Posterior vena cava (tissue), 2 donors: ENCODE results near the gene BRWD1. TPM values are rescaled to one million over a fixed set of nuclear protein-coding genes. Genes with fewer than 3 reads are reported as not detected.

Experiments
- DNase-seq: peaks from one replicate; pipeline ENCODE4 v3.0.0-alpha.2; 2020; ENCODE audit warnings: low spot score
- intact Hi-C, 2 donors: fragments of 100-400 bp; cut with DNase I; formaldehyde crosslinking; loops; one replicate each; pipeline versions ENCODE4 v1.14.1 to v1.14.2; 2022 to 2023
- long read RNA-seq, 2 donors: library from polyadenylated mRNA; unstranded; transcript quantifications; one replicate each; pipeline ENCODE4 v2.0.0, GENCODE V29; 2020 to 2021
- total RNA-seq, 2 donors: library from RNA; stranded (reverse); fragmentation: NEBNext Ultra II Directional; extraction: Animal tissue kit (Norgen Biotek cat#: 25700); gene quantifications; one replicate each; pipeline ENCODE4 v1.2.1, GENCODE V29; 2021
- donor health status: DM: yes; HTN: yes; CAD: no.
- donor health status: DM: yes; HTN: yes; CAD: no.

Gene BRWD1
- 10 to 100 TPM; 35.5 to 37.3 TPM for total RNA-seq
- long read RNA-seq, donor 1, transcript BRWD1-202 (5 exons, 2,495 nt): major isoform, 7 of 17 reads
- long read RNA-seq, donor 1, partial matches to known transcripts: 8 of 17 reads
- long read RNA-seq, donor 1, other reads (novel, unspliced or antisense): 2 of 17 reads
- long read RNA-seq, donor 2, transcript BRWD1-202 (5 exons, 2,495 nt): major isoform, 8 of 16 reads
- long read RNA-seq, donor 2, partial matches to known transcripts: 2 of 16 reads
- long read RNA-seq, donor 2, other reads (novel, unspliced or antisense): 6 of 16 reads

- peak; percentile 94 for DNase-seq
- intact Hi-C loops: loop anchor here in 1 of 2 donors (10.0 kb wide), 1 partner anchor 71 kb away; a partner anchor contains a TSS
These were observed at the start of gene BRWD1 for GRCh38 chr21:39313571-39314142. BRWD1 (minus strand) TSS chr21:39313632; CDS start chr21:39313491, 141 bp downstream.

- DNase-seq: no peak
- intact Hi-C loops: no loop called here
These were observed 49.3 kb upstream of the BRWD1 start for GRCh38 chr21:39362733-39363132.

- intact Hi-C loops: no loop called here
- no peak for DNase-seq
These were observed 46.0 kb upstream of the BRWD1 start for GRCh38 chr21:39359382-39359781.

GRCh38 chr21:39353295-39353694, 39.9 kb upstream of the BRWD1 start:
- intact Hi-C loops: no loop called here

GRCh38 chr21:39350094-39351005, 36.9 kb upstream of the BRWD1 start:
- DNase-seq: no peak
- intact Hi-C loops: no loop called here

More at GRCh38 chr21:39353295-39353694, 39.9 kb upstream of the BRWD1 start:
- DNase-seq: no peak

GRCh38 chr21:39349211-39350093, 36.0 kb upstream of the BRWD1 start:
- intact Hi-C loops: loop anchor here in 1 of 2 donors (2.0 kb wide), 1 partner anchor 39 kb away; no protein-coding TSS in a partner anchor
- DNase-seq: peak; percentile 98

- intact Hi-C loops: loop anchor here in 1 of 2 donors (2.0 kb wide), 1 partner anchor 40 kb away; no protein-coding TSS in a partner anchor
- DNase-seq: peak; percentile 96
These were observed 35.2 kb upstream of the BRWD1 start, which contains the start of gene HMGN1 for GRCh38 chr21:39348355-39349210. HMGN1 (minus strand) TSS chr21:39349088; CDS start chr21:39348917, 171 bp downstream.

- intact Hi-C loops: loop anchor here in 1 of 2 donors (2.0 kb wide), 1 partner anchor 41 kb away; no protein-coding TSS in a partner anchor
- DNase-seq: no peak
These were observed 34.6 kb upstream of the BRWD1 start for GRCh38 chr21:39348040-39348354.

- intact Hi-C loops: no loop called here
- DNase-seq: no peak
These were observed 34.1 kb upstream of the BRWD1 start for GRCh38 chr21:39347537-39347936.

- intact Hi-C loops: no loop called here
- DNase-seq: no peak
These were observed 33.4 kb upstream of the BRWD1 start for GRCh38 chr21:39346671-39347331.

GRCh38 chr21:39346206-39346605, 32.8 kb upstream of the BRWD1 start:
- intact Hi-C loops: no loop called here

GRCh38 chr21:39345440-39345839, 32.0 kb upstream of the BRWD1 start:
- intact Hi-C loops: no loop called here
- no peak for DNase-seq

More at GRCh38 chr21:39346206-39346605, 32.8 kb upstream of the BRWD1 start:
- no peak for DNase-seq

GRCh38 chr21:39344848-39345247, 31.4 kb upstream of the BRWD1 start:
- DNase-seq: no peak
- intact Hi-C loops: no loop called here

GRCh38 chr21:39341249-39341923, 28.0 kb upstream of the BRWD1 start:
- DNase-seq: no peak
- intact Hi-C loops: no loop called here

- intact Hi-C loops: no loop called here
- no peak for DNase-seq
These were observed 27.3 kb upstream of the BRWD1 start for GRCh38 chr21:39340687-39341086.

GRCh38 chr21:39339231-39339630, 25.8 kb upstream of the BRWD1 start:
- intact Hi-C loops: no loop called here
- DNase-seq: no peak

- no peak for DNase-seq
- intact Hi-C loops: no loop called here
These were observed 23.1 kb upstream of the BRWD1 start for GRCh38 chr21:39336457-39337008.
